ENCODE data around the gene STK10.

The STK10 gene

DNA sequence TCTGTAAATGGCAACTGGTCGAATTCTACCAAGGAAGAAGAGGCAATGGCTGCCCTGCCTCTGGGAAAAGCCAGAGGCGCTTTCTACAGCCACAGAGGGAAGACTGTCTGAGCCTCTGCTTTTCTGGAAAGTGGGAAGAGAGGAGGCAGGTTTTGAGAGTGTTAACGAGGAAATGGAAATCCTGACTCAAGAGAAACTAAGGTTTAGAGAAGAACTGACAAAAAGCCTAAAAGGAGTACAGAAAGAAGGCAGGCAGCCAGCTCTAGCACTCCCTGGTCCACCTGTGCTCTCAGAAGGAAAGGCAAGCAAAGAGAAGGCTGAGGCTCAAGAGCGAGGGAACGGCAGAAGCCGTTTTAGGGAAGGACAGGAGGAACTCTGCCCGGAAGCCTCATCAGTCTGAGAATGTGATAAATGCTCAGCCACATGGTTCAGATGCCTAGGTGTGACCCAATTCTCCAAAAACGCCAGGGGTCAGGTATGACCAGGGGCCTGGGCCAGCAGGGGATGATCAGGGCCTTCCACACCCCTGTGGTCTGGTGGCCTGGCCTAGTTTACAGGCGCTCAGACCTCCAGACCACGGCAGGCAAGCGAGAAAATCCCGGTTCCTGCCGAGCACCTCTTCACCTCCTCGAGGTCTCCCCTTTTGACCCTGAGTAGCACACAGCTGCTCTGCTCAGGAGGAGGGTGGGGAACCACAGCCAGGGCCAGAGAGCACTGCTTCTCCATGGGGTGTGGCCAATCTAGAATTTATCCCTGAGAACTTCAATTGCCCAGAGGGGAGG, 101.6 kb downstream of the STK10 start:
- no peak for TF ChIP-seq CTCF (IDR thresholded peaks at IDR 0.05; ENCODE audit: low read depth, low read length)
- H3K4me3 ChIP-seq (ENCODE audit: low read depth, low read length): no peak overlapping the region

DNA sequence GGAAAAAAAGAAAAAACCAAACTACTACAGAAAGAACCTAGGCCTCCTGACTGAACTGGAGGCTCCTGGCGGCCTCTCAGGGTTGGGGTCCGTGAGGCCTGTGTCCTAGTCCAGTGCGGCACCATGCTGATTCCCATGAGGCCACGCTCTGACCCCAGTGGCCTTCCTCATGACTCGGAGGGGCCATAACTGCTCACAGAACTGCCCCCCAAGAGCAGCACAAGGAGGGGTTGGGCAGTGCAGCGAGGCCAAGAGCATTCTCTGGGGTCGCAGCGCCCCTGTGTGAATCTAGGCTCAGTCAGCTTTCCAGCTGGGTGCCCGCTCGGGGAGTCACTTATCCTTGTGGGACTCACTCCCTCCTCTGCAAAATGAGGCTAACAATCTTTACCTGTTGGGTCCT, 102.3 kb downstream of the STK10 start:
- no peak overlapping the region for H3K4me3 ChIP-seq (ENCODE audit: low read depth, low read length)
- no peak for TF ChIP-seq CTCF (IDR thresholded peaks at IDR 0.05; ENCODE audit: low read depth, low read length)

DNA sequence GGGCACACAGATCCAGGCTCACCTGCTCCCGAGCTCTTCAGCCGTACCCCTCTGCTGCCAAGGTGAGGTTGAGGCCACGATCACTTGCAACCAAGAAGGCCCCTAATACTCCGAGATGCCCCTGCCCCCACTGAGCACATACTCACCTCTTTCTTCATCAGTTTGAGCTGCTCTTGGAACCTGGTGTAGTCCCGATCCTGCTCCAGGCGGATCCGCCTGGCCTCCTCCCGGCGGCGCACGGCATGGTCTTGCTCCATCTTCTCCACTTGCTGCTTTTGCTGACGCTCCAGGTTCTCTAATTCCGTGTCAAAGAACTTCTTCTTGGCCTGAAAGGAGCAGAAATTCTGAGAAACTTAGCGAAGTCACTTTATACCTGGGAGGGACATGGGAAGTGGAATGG, 105.8 kb downstream of the STK10 start:
- TF ChIP-seq CTCF (IDR thresholded peaks at IDR 0.05; ENCODE audit: low read depth, low read length): no peak
- H3K4me3 ChIP-seq (ENCODE audit: low read depth, low read length): no peak overlapping the region

DNA sequence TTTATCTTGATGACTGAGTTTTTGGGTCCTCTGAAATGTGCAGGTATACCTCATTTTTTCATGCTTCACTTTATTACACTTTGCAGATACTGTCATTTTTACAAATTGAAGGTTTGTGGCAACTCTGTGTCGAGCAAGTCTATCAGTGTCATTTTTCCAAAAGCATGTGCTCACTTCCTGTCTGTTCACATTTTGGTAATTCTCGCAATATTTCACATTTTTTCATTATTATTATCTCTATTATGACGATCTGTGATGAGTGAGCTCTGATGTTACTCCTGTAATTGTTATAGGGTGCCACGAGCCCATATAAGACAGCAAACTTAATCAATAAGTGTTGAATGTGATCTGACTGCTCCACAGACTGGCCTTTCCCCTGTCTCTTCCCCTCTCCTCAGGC, 108.1 kb downstream of the STK10 start:
- TF ChIP-seq CTCF (IDR thresholded peaks at IDR 0.05; ENCODE audit: low read depth, low read length): no peak
- no peak overlapping the region for H3K4me3 ChIP-seq (ENCODE audit: low read depth, low read length)

- no peak for TF ChIP-seq CTCF (IDR thresholded peaks at IDR 0.05; ENCODE audit: low read depth, low read length)
- no peak overlapping the region for H3K4me3 ChIP-seq (ENCODE audit: low read depth, low read length)
Observed at GRCh38 chr5:172078726-172079345, 109.2 kb downstream of the STK10 start.

DNA sequence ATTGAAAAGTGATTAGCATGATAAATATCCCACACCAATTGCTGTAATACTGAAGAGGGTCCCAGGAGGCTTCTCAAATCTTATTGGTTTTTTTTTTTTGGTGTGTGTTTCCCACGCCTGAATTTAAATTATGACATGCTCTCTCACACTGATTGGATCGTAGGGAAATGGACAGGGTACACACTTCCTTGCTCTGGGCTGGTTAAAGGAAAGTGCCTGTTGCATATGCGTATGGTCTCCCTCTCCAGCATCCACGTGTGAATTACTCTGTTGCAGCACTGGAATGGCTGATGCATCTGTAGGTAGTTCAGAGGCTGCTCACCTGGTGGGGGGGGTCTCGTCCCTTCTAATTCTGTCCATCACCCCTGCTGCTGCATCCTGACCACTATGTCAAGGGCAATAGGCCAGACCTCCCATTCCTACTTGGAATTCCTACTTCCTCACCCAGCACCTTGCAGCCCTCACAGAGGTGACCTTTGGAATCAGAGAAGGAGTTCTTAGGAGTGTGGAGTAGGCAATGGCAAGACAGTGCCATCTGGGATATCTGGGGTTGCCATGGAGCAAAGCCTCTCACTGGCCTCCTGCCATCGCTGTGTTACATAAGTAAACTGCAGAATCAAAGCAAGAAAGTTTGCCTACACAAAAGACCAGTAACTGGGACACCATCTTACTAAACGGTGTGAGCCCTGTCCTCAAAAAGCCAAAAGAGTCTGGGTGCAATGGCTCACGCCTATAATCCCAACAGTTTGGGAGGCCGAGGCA, 110.2 kb downstream of the STK10 start:
- no peak for TF ChIP-seq CTCF (IDR thresholded peaks at IDR 0.05; ENCODE audit: low read depth, low read length)
- no peak overlapping the region for H3K4me3 ChIP-seq (ENCODE audit: low read depth, low read length)

Measured in WI38 (cell line).